GM12892 (cell line): ENCODE measurements around the gene SDF4.

Experiments
- POLR2A ChIP-seq: IDR thresholded peaks from 2 replicates; pipeline ENCODE4 v1.6.1; 2011; ENCODE audit warnings: low read depth, low read length, control low read depth
- POLR2AphosphoS5 ChIP-seq: IDR thresholded peaks from 2 replicates; pipeline ENCODE4 v1.6.1; 2011; ENCODE audit warnings: low read depth, low read length, control low read depth
- TAF1 ChIP-seq: IDR thresholded peaks from 2 replicates; pipeline ENCODE4 v1.6.1; 2011; ENCODE audit warnings: low read depth, mild to moderate bottlenecking, control low read depth, low read length, borderline replicate concordance

DNA sequence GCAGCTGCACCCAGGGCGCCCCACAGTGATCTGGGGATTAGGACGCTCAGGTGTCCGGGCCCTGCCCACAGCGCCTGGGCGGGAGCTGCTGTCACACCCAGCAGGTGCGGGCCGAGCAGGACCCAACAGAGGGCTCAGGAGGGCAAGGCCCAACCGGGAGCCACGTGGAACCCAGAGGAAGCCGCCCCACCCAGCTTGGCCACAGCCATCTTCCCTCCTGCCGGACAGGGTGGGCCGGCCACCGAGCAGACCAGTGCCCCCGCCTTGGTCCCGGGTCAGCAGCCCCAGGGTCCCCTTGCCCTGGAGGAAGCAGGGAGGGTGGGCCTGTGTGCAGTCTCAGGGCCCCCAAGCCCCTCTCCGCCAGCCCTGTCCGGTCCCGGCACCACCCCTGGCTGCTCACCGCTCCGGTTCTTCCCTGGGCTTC lies 64.4 kb downstream of the SDF4 start:
- TF ChIP-seq TAF1 (no peak), POLR2A (no peak), POLR2AphosphoS5 (no peak)
